Prostate gland (tissue), 2 donors: ENCODE data around the gene GDPD5.

ENCODE experiments used
- CTCF ChIP-seq, 4 experiments: fragments of 200-600 bp in 2 of 4; fragments of 450-650 bp in 2 of 4; sonication (generic) in 2 of 4; IDR thresholded peaks; 1 replicate in 3 of 4; 2 replicates in 1 of 4; pipeline ENCODE4 v1.5.1; 2016 to 2019; ENCODE audit warnings: antibody characterized with exemption in 4 of 4, mild to moderate bottlenecking in 2 of 4, moderate library complexity in 2 of 4
- POLR2A ChIP-seq: fragments of 450-650 bp; IDR thresholded peaks from one replicate; pipeline ENCODE4 v1.6.1; 2016; ENCODE audit warnings: antibody characterized with exemption, mild to moderate bottlenecking

- TF ChIP-seq POLR2A, result no peak
- TF ChIP-seq CTCF (IDR thresholded peaks at IDR 0.05), result no peak
These were observed 42.2 kb upstream of the GDPD5 start for GRCh38 chr11:75567971-75568370.
